ENCODE measurements around the gene MIOS.

DNA sequence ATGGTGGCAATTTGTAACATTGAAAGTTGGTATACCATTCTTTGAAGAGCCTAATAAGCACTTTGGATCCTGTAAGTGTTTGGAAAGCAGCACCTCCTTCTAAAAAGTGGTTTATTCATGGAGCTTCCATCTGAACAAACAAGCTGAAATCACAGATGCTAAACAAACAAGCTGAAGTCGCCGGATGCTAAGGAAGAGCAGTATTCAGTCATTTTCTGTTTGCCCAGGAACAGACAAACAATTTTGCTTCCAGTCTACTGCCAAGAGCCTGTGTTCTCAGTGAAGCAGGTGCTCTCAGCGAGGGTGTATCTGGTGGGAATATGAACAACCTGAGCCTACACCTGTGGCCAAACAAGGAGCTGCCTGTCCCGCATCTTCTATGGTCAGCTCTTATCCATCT is 37.4 kb upstream of the MIOS start:
- TF ChIP-seq, protein P1, sequence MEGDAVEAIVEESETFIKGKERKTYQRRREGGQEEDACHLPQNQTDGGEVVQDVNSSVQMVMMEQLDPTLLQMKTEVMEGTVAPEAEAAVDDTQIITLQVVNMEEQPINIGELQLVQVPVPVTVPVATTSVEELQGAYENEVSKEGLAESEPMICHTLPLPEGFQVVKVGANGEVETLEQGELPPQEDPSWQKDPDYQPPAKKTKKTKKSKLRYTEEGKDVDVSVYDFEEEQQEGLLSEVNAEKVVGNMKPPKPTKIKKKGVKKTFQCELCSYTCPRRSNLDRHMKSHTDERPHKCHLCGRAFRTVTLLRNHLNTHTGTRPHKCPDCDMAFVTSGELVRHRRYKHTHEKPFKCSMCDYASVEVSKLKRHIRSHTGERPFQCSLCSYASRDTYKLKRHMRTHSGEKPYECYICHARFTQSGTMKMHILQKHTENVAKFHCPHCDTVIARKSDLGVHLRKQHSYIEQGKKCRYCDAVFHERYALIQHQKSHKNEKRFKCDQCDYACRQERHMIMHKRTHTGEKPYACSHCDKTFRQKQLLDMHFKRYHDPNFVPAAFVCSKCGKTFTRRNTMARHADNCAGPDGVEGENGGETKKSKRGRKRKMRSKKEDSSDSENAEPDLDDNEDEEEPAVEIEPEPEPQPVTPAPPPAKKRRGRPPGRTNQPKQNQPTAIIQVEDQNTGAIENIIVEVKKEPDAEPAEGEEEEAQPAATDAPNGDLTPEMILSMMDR (IDR thresholded peaks at IDR 0.05 in 2 of 3, conservative IDR thresholded peaks at IDR 0.05 in 1 of 3; ENCODE audit: borderline replicate concordance in 1 of 3, insufficient read depth in 1 of 3, low read depth in 2 of 3, low read length in 2 of 3) = no peak
- TF ChIP-seq POLR2A (IDR thresholded peaks at IDR 0.05; ENCODE audit: borderline replicate concordance, extremely low read depth, insufficient read depth, insufficient read length) = no peak
- no peak for TF ChIP-seq SIN3A (IDR thresholded peaks at IDR 0.05; ENCODE audit: low read depth)
- TF ChIP-seq POLR2AphosphoS5 (IDR thresholded peaks at IDR 0.05; ENCODE audit: low read depth, low read length) = no peak
- TF ChIP-seq EZH2 (IDR thresholded peaks at IDR 0.05) = no peak
- TF ChIP-seq, protein P2, sequence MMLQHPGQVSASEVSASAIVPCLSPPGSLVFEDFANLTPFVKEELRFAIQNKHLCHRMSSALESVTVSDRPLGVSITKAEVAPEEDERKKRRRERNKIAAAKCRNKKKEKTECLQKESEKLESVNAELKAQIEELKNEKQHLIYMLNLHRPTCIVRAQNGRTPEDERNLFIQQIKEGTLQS (IDR thresholded peaks at IDR 0.05) = no peak
- TF ChIP-seq CEBPB (IDR thresholded peaks at IDR 0.05; ENCODE audit: low read depth) = no peak
- no peak for TF ChIP-seq ZFX (IDR thresholded peaks at IDR 0.05)
- no peak for TF ChIP-seq RAD21 (IDR thresholded peaks at IDR 0.05; ENCODE audit: low read depth)
- TF ChIP-seq, protein P3, sequence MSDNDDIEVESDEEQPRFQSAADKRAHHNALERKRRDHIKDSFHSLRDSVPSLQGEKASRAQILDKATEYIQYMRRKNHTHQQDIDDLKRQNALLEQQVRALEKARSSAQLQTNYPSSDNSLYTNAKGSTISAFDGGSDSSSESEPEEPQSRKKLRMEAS (IDR thresholded peaks at IDR 0.05) = no peak
- TF ChIP-seq EZH2phosphoT487 (IDR thresholded peaks at IDR 0.05; ENCODE audit: borderline replicate concordance) = no peak
